GM19467 (cell line): ENCODE data around the gene IFNL4.
"Not testable (repeated sequence)": the region's sequence is repeated elsewhere in the genome, so short reads cannot be mapped to it uniquely, and the experiment has no call there.

Experiments used
- ATAC-seq: cut with Tn5 transposase; IDR thresholded peaks from one replicate; pipeline ENCODE4 v1.9.1; 2021; ENCODE audit warnings: mild to moderate bottlenecking, moderate library complexity; ENCODE audit not compliant: unreplicated experiment

The IFNL4 gene

GRCh38 chr19:39257227-39257626 is 8.6 kb upstream of the IFNL4 start:
- ATAC-seq = no peak

GRCh38 chr19:39254531-39255345 is 6.1 kb upstream of the IFNL4 start:
- no peak for ATAC-seq

GRCh38 chr19:39253374-39254149 is 4.9 kb upstream of the IFNL4 start:
- ATAC-seq = no peak

GRCh38 chr19:39252458-39252857 is 3.8 kb upstream of the IFNL4 start:
- ATAC-seq = no peak

GRCh38 chr19:39251846-39252245 is 3.2 kb upstream of the IFNL4 start:
- ATAC-seq = no peak

- ATAC-seq = no peak
Observed at GRCh38 chr19:39251081-39251480, 2.4 kb upstream of the IFNL4 start.

DNA sequence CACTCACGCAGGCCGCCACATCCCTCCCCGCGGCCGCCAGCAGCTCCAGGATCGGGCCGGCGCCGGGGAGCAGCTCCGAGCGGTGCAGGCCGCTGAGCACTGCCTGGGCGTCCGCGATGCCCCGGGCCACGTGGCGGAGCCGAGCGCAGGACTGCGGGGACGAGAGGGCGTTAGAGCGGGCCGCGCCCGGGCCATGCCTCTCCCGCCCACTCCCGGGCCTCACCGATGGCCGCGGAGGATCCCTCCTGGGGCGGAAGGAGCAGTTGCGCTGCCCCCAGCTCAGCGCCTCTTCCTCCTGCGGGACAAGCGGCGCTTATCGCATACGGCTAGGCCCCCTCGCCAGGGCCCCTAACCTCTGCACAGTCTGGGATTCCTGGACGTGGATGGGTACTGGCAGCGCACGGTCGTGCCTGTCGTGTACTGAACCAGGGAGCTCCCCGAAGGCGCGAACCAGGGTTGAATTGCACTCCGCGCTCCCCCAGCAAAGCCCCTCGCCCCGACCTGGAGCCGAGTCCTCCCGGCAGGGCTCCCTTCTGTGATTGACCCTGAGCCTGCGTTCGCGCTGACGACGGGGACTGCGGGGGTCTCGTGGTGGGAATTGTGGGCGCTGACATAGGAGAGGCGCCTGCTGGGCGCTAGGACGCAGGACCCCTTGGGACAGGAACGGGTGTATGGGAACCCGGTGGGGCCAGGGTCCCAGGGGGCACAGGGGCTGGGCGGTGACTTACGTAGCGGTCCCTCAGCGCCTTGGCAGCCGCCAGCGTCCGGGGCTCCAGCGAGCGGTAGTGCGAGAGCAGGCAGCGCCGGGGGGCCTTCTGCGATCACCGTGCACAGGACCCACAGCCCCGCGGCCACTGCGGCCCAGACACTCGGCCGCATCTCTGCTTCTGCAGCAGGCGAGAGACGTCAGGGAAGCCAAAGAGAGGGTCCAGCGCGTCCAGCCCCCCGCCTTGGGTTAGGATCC is 673 bp downstream of the IFNL4 start:
- no peak for ATAC-seq

GRCh38 chr19:39246951-39247669 is 1.5 kb downstream of the IFNL4 start:
- ATAC-seq = no peak

DNA sequence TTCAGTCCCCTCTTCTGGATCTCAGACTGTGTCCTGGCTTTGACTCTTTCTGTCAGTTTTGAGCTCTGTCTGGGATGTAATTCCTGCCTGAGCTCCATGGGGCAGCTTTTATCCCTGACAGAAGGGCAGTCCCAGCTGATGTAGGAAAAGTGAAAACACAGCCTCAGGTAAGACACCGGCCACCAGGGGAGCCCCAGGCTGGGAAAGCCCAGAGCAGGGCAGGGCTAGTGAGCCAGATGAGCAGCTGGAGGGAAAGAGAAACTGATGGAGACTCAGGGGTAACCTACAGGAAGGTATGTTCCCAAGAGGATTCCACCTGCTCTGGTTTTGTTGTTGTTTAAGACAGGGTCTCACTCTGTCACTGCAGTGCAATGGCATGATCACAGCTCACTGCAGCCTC is 3.5 kb downstream of the IFNL4 start:
- not testable (repeated sequence) for ATAC-seq

- ATAC-seq = not testable (repeated sequence)
Observed at GRCh38 chr19:39244410-39245100, 4.1 kb downstream of the IFNL4 start, which contains the start of gene IFNL3. Gene IFNL3 (minus strand): TSS chr19:39245006. CDS start chr19:39244967, 39 bp downstream.

DNA sequence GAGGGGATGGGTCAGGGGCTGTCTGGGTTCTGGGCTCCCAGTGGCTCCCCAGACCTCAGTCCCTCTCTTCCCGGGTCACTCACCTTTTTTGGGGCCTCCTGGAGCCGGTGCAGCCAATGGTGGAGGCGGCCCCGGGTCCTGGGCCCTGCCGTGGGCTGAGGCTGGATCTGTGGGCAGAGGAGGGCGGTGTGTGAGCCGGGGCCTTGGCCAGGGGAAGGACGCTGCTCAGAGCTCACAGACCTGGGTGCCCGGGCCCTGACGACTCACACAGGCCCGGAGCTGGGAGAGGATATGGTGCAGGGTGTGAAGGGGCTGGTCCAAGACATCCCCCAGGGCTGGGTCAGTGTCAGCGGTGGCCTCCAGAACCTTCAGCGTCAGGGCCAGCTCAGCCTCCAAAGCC is 4.9 kb downstream of the IFNL4 start:
- ATAC-seq = not testable (repeated sequence)

GRCh38 chr19:39240421-39240820 is 8.2 kb downstream of the IFNL4 start:
- ATAC-seq = no peak

GRCh38 chr19:39238944-39239343 is 9.7 kb downstream of the IFNL4 start:
- ATAC-seq = no peak

DNA sequence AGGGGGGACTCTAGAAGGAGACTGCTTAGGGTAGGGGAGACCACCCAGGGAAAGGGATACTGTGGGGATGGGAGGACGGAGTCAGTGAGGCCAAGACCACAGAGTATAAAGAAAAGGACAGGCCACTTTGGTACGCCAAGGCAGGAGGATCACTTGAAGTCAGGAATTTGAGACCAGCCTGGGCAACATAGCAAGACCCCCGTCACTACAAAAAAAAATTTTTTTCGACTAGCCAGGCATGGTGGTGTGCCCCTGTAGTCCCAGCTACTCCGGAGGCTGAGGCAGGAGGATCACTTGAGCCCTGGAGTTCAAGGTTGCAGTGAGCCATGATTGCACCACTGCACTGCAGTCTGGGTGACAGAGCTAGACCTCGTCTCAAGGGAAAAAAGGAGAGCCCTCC is 10.4 kb downstream of the IFNL4 start:
- no peak for ATAC-seq

GRCh38 chr19:39237200-39238184 is 11.2 kb downstream of the IFNL4 start:
- peak; percentile 69 for ATAC-seq

GRCh38 chr19:39236527-39236926 is 12.1 kb downstream of the IFNL4 start:
- no peak for ATAC-seq

- ATAC-seq = no peak
Observed at GRCh38 chr19:39232708-39233107, 15.9 kb downstream of the IFNL4 start.

GRCh38 chr19:39230096-39230764 is 18.4 kb downstream of the IFNL4 start:
- no peak for ATAC-seq
